ENCODE measurements around the gene HLA-B. TPM values are rescaled to one million over a fixed set of nuclear protein-coding genes. Genes with fewer than 3 reads are reported as not detected.

HLA-B gene
- total and polyA plus RNA-seq, 7 experiments from 2014 or later, result 5,136 to 7,459 (median 5,516) TPM

GRCh38 chr6:31349301-31349700, 7.7 kb downstream of the HLA-B start:
- ChIA-PET POLR2A (interaction anchor here (0.6 to 2.3 kb wide), 5 partner anchors 8 to 310 kb away, joined by 3 to 16 read pairs (median 4); partner anchors contain the start of gene HLA-B), CTCF (interaction anchor here (2.2 kb wide), 1 partner anchor 17 kb away, joined by 10 read pairs; no protein-coding TSS in a partner anchor)
- no peak overlapping the region for H3K4me3 Mint-ChIP-seq
- peaks cover 0 to 23% (median 19%) of the 10 kb centered on the region in 5 donors for H3K36me3 Mint-ChIP-seq
- intact Hi-C loops (cut with micrococcal nuclease), result no loop called here
- no peak for DNase-seq
- H3K4me1 ChIP-seq (ENCODE audit: control insufficient read depth in 2 of 2, insufficient read depth in 2 of 2, low read length in 2 of 2), result peaks cover 23 to 26% of the 10 kb centered on the region in 2 donors
- no peak overlapping the region for H3K4me3 ChIP-seq (ENCODE audit: low read length)
- peaks cover 24 to 62% (median 45%) of the 10 kb centered on the region in 7 donors for H3K4me1 Mint-ChIP-seq
- no peak for ATAC-seq
- peaks cover 0 to 15% (median 0%) of the 10 kb centered on the region in 5 donors for H3K27me3 Mint-ChIP-seq
- H3K27ac ChIP-seq (ENCODE audit: low read depth, low read length), result no peak overlapping the region
- H3K9me3 ChIP-seq (ENCODE audit: control insufficient read depth in 2 of 3, low read length in 3 of 3), result no peaks in the 10 kb centered on the region
- H3K36me3 ChIP-seq (ENCODE audit: control insufficient read depth in 2 of 3, insufficient read depth in 3 of 3, low read length in 3 of 3), result peaks cover 0 to 14% (median 11%) of the 10 kb centered on the region in 3 experiments
- H3K27me3 ChIP-seq (ENCODE audit: control insufficient read depth in 2 of 2, insufficient read depth in 2 of 2, low read length in 2 of 2), result no peaks in the 10 kb centered on the region
- peaks cover 0 to 1% (median 0%) of the 10 kb centered on the region in 11 donors for H3K9me3 Mint-ChIP-seq
- peak overlapping the region in 6 of 9 donors; percentile 6 to 82 (median 26) for H3K27ac Mint-ChIP-seq

GRCh38 chr6:31345026-31345730, 11.8 kb downstream of the HLA-B start:
- ChIA-PET CTCF (interaction anchor here (0.7 to 1.2 kb wide), 3 partner anchors 21 to 559 kb away, joined by 3 to 4 read pairs (median 3); no protein-coding TSS in a partner anchor), POLR2A (interaction anchor here (0.6 to 1.3 kb wide), 3 partner anchors 10 to 836 kb away, joined by 3 to 7 read pairs (median 3); no protein-coding TSS in a partner anchor)
- peaks cover 0 to 15% (median 0%) of the 10 kb centered on the region in 5 donors for H3K27me3 Mint-ChIP-seq
- no peaks in the 10 kb centered on the region for H3K4me1 ChIP-seq (ENCODE audit: control insufficient read depth in 2 of 2, insufficient read depth in 2 of 2, low read length in 2 of 2)
- no peaks in the 10 kb centered on the region for H3K27me3 ChIP-seq (ENCODE audit: control insufficient read depth in 2 of 2, insufficient read depth in 2 of 2, low read length in 2 of 2)
- H3K4me3 Mint-ChIP-seq, result no peak overlapping the region
- no peak overlapping the region for H3K27ac ChIP-seq (ENCODE audit: low read depth, low read length)
- ATAC-seq (peak; percentile 33), DNase-seq (no peak)
- intact Hi-C loops (cut with micrococcal nuclease), result no loop called here
- peaks cover 0 to 5% (median 0%) of the 10 kb centered on the region in 3 experiments for H3K9me3 ChIP-seq (ENCODE audit: control insufficient read depth in 2 of 3, low read length in 3 of 3)
- H3K4me1 Mint-ChIP-seq, result peaks cover 0 to 21% (median 8%) of the 10 kb centered on the region in 7 donors
- peaks cover 0 to 8% (median 7%) of the 10 kb centered on the region in 5 donors for H3K36me3 Mint-ChIP-seq
- H3K36me3 ChIP-seq (ENCODE audit: control insufficient read depth in 2 of 3, insufficient read depth in 3 of 3, low read length in 3 of 3), result no peaks in the 10 kb centered on the region
- H3K9me3 Mint-ChIP-seq, result peaks cover under 1 to 11% (median 6%) of the 10 kb centered on the region in 11 donors
- H3K27ac Mint-ChIP-seq, result peak overlapping the region in 1 of 9 donors; percentile 23
- no peak overlapping the region for H3K4me3 ChIP-seq (ENCODE audit: low read length)

DNA sequence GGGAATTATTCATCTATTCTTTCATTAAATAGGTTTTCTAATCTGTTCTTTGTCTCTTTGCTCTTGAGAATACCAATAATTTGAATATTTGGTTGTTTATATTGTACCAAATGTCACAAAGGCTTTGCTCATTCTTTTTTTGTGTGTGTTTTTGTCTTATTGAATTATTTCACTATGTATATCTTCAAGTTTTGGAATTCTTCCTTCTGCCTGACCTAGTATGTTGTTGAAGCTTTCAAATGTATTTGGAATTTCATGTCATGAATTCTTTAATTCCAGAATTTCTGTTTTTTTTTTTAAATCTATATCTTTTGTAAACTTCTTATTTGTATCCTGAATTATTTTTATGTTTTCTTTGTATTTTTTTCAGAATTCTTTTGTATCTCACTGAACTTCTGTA, 16.8 kb downstream of the HLA-B start:
- no peak overlapping the region for H3K4me3 ChIP-seq (ENCODE audit: low read length)
- H3K4me1 ChIP-seq (ENCODE audit: control insufficient read depth in 2 of 2, insufficient read depth in 2 of 2, low read length in 2 of 2), result no peaks in the 10 kb centered on the region
- Mint-ChIP-seq H3K27me3 (peaks cover 0 to 4% (median 0%) of the 10 kb centered on the region in 5 donors), H3K9me3 (peaks cover 15 to 59% (median 41%) of the 10 kb centered on the region in 11 donors), H3K4me1 (peaks cover 0 to 7% (median 2%) of the 10 kb centered on the region in 7 donors), H3K4me3 (no peak overlapping the region), H3K36me3 (peaks cover 4 to 44% (median 25%) of the 10 kb centered on the region in 5 donors), H3K27ac (no peak overlapping the region)
- ATAC-seq, result no peak
- ChIA-PET POLR2A (no interaction called here), CTCF (no interaction called here)
- peaks cover 0 to 29% (median 0%) of the 10 kb centered on the region in 3 experiments for H3K9me3 ChIP-seq (ENCODE audit: control insufficient read depth in 2 of 3, low read length in 3 of 3)
- DNase-seq, result no peak
- no peak overlapping the region for H3K27ac ChIP-seq (ENCODE audit: low read depth, low read length)
- no peaks in the 10 kb centered on the region for H3K36me3 ChIP-seq (ENCODE audit: control insufficient read depth in 2 of 3, insufficient read depth in 3 of 3, low read length in 3 of 3)
- intact Hi-C loops (cut with micrococcal nuclease), result no loop called here
- no peaks in the 10 kb centered on the region for H3K27me3 ChIP-seq (ENCODE audit: control insufficient read depth in 2 of 2, insufficient read depth in 2 of 2, low read length in 2 of 2)

DNA sequence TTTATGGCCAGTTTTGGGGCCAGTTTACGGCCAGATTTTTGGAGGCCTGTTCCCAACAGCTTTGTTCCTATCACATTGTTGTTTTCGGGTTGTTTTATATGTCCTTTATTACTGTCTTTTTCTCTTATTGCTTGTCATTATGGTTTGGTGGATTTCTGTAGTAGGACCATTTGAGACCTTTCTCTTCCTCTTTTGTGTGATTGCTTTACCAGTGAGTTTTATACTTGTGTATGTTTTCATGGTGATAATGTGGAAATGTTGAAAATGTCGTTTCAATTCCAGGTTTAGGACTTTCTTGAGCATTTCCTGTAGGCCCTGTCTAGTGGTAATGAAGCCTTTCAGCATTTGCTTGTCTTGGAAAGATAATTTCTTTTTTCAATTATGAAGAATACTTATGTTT, 17.8 kb downstream of the HLA-B start:
- Histone ChIP-seq H3K4me3 (ENCODE audit: low read length) (no peak overlapping the region), H3K4me1 (ENCODE audit: control insufficient read depth in 2 of 2, insufficient read depth in 2 of 2, low read length in 2 of 2) (no peaks in the 10 kb centered on the region), H3K36me3 (ENCODE audit: control insufficient read depth in 2 of 3, insufficient read depth in 3 of 3, low read length in 3 of 3) (no peaks in the 10 kb centered on the region), H3K27me3 (ENCODE audit: control insufficient read depth in 2 of 2, insufficient read depth in 2 of 2, low read length in 2 of 2) (no peaks in the 10 kb centered on the region), H3K27ac (ENCODE audit: low read depth, low read length) (no peak overlapping the region), H3K9me3 (ENCODE audit: control insufficient read depth in 2 of 3, low read length in 3 of 3) (peaks cover 0 to 30% (median 0%) of the 10 kb centered on the region in 3 experiments)
- intact Hi-C loops (cut with micrococcal nuclease), result no loop called here
- Mint-ChIP-seq H3K36me3 (peaks cover 4 to 48% (median 31%) of the 10 kb centered on the region in 5 donors), H3K9me3 (peaks cover 20 to 64% (median 42%) of the 10 kb centered on the region in 11 donors), H3K27me3 (peaks cover 0 to 4% (median 0%) of the 10 kb centered on the region in 5 donors), H3K4me3 (no peak overlapping the region), H3K4me1 (peaks cover 0 to under 1% (median 0%) of the 10 kb centered on the region in 7 donors), H3K27ac (no peak overlapping the region)
- POLR2A ChIA-PET, result no interaction called here
- ATAC-seq (no peak), DNase-seq (no peak)
- CTCF ChIA-PET, result no interaction called here

DNA sequence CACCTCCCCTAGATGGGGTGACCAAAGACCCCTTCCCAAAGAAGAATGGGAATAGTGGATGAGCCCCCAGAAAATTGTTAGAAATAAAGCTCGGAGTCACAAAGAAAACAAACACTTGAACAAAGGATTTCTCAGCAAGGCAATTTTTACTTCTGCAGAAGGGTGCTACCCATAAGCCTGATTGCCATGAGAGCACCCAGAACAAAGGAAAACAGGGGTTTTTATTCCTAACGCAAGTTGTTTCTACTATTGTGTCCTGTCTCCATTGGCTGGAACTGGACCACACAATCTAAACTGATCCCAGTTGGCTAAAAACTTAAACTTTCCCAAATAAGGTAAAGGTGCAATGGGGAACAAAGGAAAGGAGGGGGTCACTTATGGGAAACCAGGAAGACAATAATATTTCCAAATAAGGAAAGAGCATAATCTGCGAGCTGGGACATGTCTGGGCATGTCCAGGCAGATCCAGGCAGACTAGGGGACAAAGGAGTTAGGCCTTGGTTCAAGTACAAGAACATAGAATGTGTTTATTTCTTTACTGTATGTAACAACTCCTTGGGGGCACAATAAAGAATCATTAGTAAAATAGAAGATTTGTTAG, 20.0 kb downstream of the HLA-B start:
- ATAC-seq (no peak), DNase-seq (no peak)
- Mint-ChIP-seq H3K4me1 (peaks cover 0 to 12% (median 11%) of the 10 kb centered on the region in 7 donors), H3K27me3 (peaks cover 0 to 4% (median 0%) of the 10 kb centered on the region in 5 donors), H3K4me3 (no peak overlapping the region), H3K36me3 (peaks cover 4 to 54% (median 31%) of the 10 kb centered on the region in 5 donors), H3K9me3 (peaks cover 20 to 68% (median 41%) of the 10 kb centered on the region in 11 donors), H3K27ac (peak overlapping the region in 2 of 9 donors; percentile 40 to 63)
- intact Hi-C loops (cut with micrococcal nuclease), result no loop called here
- CTCF ChIA-PET, result interaction anchor here (0.6 kb wide), 1 partner anchor 380 kb away, joined by 3 read pairs; no protein-coding TSS in a partner anchor
- Histone ChIP-seq H3K36me3 (ENCODE audit: control insufficient read depth in 2 of 3, insufficient read depth in 3 of 3, low read length in 3 of 3) (no peaks in the 10 kb centered on the region), H3K27ac (ENCODE audit: low read depth, low read length) (no peak overlapping the region), H3K4me1 (ENCODE audit: control insufficient read depth in 2 of 2, insufficient read depth in 2 of 2, low read length in 2 of 2) (no peaks in the 10 kb centered on the region), H3K27me3 (ENCODE audit: control insufficient read depth in 2 of 2, insufficient read depth in 2 of 2, low read length in 2 of 2) (no peaks in the 10 kb centered on the region), H3K4me3 (ENCODE audit: low read length) (no peak overlapping the region), H3K9me3 (ENCODE audit: control insufficient read depth in 2 of 3, low read length in 3 of 3) (peaks cover 0 to 30% (median 0%) of the 10 kb centered on the region in 3 experiments)
- POLR2A ChIA-PET, result interaction anchor here (1.5 kb wide), 1 partner anchor 13 kb away, joined by 3 read pairs; no protein-coding TSS in a partner anchor
